Stimulated activated CD8-positive, alpha-beta memory T cell treated with anti-CD3 and anti-CD28 coated beads, Interleukin-12 subunit alpha, Interleukin-12 subunit beta, amount 100 ng/mL, for 24 hours (primary cell): Measurements from ENCODE around the gene TUBGCP2.

ENCODE experiments used
- DNase-seq: peaks from one replicate; pipeline ENCODE4 v3.0.0-alpha.2; 2020; ENCODE audit errors: extremely low read depth

The TUBGCP2 gene

DNA sequence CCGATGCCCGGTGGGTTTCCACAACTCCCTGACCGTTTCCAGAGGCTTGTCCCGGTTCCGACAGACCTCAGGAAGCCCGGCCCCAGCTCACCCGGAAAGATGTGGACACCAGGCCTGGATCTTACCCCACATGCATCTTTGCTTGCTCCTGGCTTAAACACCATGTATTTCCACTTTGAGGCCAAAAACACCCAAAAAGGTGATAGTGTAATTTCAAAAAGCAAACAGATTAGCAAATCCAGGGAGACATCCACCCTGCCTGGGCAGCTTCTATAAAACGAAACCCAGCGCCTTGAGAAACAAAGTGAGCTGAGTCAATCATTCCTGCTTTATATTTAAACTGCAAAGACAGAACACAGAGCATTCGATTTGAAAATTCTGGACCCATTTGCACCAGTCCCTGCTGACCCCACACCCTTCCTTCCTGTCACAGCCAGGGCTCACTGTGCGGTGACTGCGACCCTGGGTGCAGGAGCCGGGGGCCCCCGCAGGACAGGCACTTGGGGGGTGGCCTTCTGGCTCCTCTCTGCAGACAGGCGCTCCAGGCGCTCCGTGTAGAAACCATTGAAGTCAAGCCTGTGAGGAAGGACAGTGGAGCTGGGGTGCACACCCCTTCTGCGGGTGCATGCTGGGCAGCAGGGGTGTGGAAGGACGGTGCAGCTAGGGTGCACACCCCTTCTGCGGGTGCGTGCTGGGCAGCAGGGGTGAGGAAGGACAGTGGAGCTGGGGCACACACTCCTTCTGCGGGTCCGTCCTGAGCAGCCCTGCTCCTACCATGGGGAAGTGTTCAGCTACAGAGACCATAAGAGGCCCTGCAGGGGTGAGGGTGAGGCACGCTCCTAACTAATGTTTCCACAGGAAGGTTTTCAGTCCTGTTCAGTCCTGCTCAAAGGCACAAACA, 29.1 kb downstream of the TUBGCP2 start:
- DNase-seq = no peak

GRCh38 chr10:133278577-133279265, 30.0 kb downstream of the TUBGCP2 start:
- DNase-seq = no peak

- DNase-seq = no peak
Observed at GRCh38 chr10:133277993-133278576, 30.6 kb downstream of the TUBGCP2 start.

DNA sequence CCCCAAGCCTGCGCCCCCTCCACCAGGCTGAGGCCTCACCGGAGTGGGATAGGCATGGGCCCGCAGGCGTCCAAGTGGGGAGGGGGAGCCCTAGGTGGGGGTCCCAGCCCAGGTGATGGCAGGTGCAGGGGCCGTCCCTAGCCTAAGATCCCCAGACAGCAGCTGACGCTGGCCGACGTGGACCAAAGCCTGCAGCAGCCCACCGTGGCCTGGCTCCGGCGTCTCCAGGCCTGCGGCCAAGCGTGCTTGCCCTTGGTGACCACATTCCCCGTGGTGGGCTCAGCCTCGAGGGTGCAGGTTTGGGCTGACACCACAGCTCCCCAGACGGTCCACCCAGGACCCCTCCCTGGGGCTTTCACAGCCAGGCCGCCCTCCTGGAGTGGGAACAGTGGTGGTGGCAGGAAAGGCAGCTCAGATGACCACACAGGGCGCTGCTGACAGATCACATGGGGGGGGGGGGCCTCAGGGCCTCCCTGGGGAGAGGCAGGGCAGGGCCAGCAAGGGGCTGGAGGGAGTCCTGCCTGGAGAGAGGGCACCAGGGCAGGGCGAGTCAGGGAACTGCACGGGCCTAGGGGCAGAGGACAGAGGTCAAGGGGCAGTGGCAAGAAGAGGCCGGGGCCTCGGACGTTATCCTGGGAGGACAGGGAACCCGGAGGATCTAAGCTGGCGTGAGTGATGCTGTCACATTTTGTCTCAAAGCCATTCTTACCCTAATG, 31.2 kb downstream of the TUBGCP2 start:
- no peak for DNase-seq

GRCh38 chr10:133276435-133277201, 32.1 kb downstream of the TUBGCP2 start, which contains the start of gene ADAM8:
Gene ADAM8 (minus strand): TSS chr10:133276868. CDS start chr10:133276817, 51 bp downstream.
- no peak for DNase-seq

DNA sequence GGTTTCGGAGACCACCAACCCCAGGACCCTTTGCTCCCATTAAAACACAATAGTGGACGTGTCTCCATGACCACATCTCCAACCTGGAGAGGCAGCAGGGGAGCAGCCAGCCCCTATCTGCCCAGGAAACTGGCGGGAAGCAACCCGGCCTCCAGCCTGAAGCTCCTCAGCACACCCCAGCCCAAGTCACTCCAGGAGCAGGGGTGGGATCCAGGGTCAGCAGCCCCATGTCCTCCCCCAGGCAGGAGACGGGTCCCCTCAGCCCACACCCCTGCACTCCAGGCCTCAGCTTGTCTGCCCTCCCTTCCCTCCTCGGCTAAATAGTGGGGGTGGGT, 32.6 kb downstream of the TUBGCP2 start:
- no peak for DNase-seq

GRCh38 chr10:133275684-133276092, 33.0 kb downstream of the TUBGCP2 start:
- DNase-seq = no peak

GRCh38 chr10:133274751-133275683, 33.7 kb downstream of the TUBGCP2 start:
- DNase-seq = peak; percentile 58

DNA sequence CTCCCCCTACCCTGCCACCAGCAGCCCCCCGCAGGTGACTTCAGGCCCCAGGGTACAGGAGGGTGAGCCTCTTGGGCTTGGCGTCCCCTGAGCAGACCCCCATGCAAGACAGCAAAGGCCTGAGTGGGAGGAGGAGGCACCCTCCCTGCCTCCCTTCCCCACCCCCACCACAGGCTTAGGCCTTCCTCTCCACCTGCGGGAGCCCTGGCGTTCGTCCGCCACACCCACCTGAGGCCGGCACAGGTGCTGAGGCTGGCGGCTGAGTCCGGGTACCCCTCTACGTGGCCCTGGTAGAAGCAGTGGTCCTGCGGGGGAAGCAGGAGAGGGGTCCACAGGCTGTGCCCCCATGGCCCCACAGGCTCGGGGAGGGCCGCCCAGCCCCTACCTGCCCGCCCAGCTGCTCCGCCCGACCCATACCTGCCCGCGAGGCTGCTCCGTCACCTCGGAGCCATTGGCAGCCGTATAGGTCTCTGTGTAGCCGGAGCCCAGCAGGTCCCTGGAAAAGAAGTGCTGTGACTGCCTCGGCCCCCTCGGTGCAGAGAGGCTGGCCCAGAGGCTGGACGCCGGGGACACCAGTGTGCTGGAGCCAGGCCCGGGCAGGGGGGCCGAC, 35.0 kb downstream of the TUBGCP2 start:
- no peak for DNase-seq

DNA sequence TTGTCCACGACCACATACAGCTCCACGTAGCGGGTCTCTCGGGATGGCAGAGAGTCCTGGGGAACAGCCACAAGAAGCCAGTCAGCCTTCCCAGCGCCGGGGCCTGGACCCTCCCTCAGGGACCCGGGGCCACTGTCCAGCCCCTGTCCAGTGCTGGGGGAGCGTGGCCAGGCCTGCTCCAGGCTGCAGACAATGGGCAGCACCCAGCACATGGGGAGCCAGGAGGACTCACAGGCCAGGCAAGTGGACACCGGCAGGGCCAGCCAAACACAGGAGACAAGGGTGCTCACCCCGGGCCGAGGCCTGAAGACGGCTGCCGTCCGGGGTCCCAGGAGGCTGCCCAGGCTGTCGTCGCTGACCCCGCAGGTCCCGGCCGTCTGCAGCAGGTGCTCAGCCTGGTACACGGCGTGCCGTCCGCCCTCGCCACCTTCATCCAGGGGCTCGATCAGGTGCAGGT, 35.7 kb downstream of the TUBGCP2 start:
- no peak for DNase-seq

GRCh38 chr10:133272301-133272963, 36.2 kb downstream of the TUBGCP2 start:
- DNase-seq = no peak

GRCh38 chr10:133271521-133272300, 37.0 kb downstream of the TUBGCP2 start:
- no peak for DNase-seq

- no peak for DNase-seq
Observed at GRCh38 chr10:133270773-133271297, 37.8 kb downstream of the TUBGCP2 start.

- DNase-seq = no peak
Observed at GRCh38 chr10:133270204-133270603, 38.5 kb downstream of the TUBGCP2 start.

GRCh38 chr10:133269367-133269766, 39.3 kb downstream of the TUBGCP2 start:
- DNase-seq = no peak

- no peak for DNase-seq
Observed at GRCh38 chr10:133268532-133268931, 40.1 kb downstream of the TUBGCP2 start.

DNA sequence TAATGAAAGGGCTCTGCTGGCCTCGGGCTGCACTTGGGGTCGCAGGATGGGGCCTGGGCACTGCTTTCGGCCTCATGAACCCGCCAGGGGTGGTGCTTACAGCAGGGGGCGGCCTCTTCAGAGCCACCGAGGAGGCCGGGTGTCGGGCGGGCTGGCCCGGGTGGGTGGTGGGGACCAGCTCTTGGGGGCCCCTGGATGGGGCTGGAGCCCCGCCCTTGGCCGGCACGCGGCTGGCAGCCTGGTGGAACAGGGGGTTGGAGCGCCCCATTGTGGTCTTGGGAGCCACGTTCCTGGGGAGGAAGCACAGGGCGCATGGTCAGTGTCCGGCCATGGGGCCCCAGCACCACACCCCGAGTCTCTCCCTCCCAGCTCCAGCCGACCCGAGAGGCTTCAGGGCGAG, 40.8 kb downstream of the TUBGCP2 start:
- no peak for DNase-seq

DNA sequence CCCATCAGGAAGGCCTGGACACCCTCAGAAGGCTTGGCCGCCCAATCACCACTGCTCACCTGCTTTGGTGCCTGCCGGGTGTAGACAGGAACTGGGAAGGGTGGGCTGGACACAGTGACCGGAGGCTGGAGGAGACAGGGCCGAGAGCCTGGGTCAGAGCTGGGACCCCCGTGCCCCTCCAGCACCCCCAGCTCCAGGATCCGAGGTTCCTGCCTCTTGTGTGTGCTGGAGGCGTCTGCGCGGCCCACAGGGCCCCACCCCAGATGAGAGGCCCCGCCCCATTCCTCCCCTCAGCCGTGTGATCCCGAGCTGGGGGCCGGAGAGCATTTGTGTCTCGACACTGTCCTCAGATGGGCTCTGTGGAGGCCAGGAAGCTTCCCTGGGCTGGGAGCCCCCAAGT, 41.4 kb downstream of the TUBGCP2 start:
- DNase-seq = no peak
